Effector memory CD4-positive, alpha-beta T cell (primary cell): ENCODE results near the gene TMEM145.

Experiments
- DNase-seq, 3 donors: peaks; one replicate each; pipeline ENCODE4 v3.0.0-alpha.2; 2020
- H3K27ac ChIP-seq: 2 replicates; pipeline ENCODE4 v1.7.0; 2013; ENCODE audit warnings: mild to moderate bottlenecking, low read length, moderate library complexity; ENCODE audit not compliant: insufficient read depth, poor library complexity, severe bottlenecking
- H3K27me3 ChIP-seq: replicated peaks from 2 replicates; pipeline ENCODE4 v1.7.0; 2013; ENCODE audit warnings: mild to moderate bottlenecking, low read length; ENCODE audit not compliant: insufficient read depth, control insufficient read depth, poor library complexity, severe bottlenecking
- H3K36me3 ChIP-seq: 2 replicates; pipeline ENCODE4 v1.7.0; 2013; ENCODE audit warnings: mild to moderate bottlenecking, low read length, moderate library complexity; ENCODE audit not compliant: control insufficient read depth, insufficient read depth
- H3K4me1 ChIP-seq: 2 replicates; pipeline ENCODE4 v1.7.0; 2013; ENCODE audit warnings: low read length, mild to moderate bottlenecking; ENCODE audit not compliant: control insufficient read depth, insufficient read depth, poor library complexity, severe bottlenecking
- H3K4me3 ChIP-seq: 2 replicates; pipeline ENCODE4 v1.7.0; 2013; ENCODE audit warnings: low read length, low read depth, mild to moderate bottlenecking; ENCODE audit not compliant: insufficient read depth, poor library complexity, severe bottlenecking
- H3K9me3 ChIP-seq: 2 replicates; pipeline ENCODE4 v1.7.0; 2013; ENCODE audit warnings: mild to moderate bottlenecking, low read length, moderate library complexity; ENCODE audit not compliant: control insufficient read depth

Gene TMEM145

GRCh38 chr19:42288881-42289555, 24.1 kb upstream of the TMEM145 start:
- no peaks in the 10 kb centered on the region for H3K9me3 ChIP-seq
- no peak overlapping the region for H3K4me3 ChIP-seq
- H3K27ac ChIP-seq = no peak overlapping the region
- H3K27me3 ChIP-seq = no peaks in the 10 kb centered on the region
- peaks cover 14% of the 10 kb centered on the region for H3K4me1 ChIP-seq
- no peak for DNase-seq
- H3K36me3 ChIP-seq = peaks cover 71% of the 10 kb centered on the region

- Histone ChIP-seq H3K36me3 (peaks cover 77% of the 10 kb centered on the region), H3K27me3 (no peaks in the 10 kb centered on the region), H3K4me1 (peaks cover 14% of the 10 kb centered on the region), H3K27ac (no peak overlapping the region), H3K4me3 (no peak overlapping the region), H3K9me3 (no peaks in the 10 kb centered on the region)
- DNase-seq = no peak
Measured at GRCh38 chr19:42289556-42290041, 23.5 kb upstream of the TMEM145 start.

- H3K4me3 ChIP-seq = no peak overlapping the region
- peaks cover 79% of the 10 kb centered on the region for H3K36me3 ChIP-seq
- no peak for DNase-seq
Measured at GRCh38 chr19:42290136-42290522, 23.0 kb upstream of the TMEM145 start.

GRCh38 chr19:42290523-42291434, 22.3 kb upstream of the TMEM145 start:
- Histone ChIP-seq H3K36me3 (peaks cover 79% of the 10 kb centered on the region), H3K4me3 (no peak overlapping the region), H3K4me1 (peaks cover 5% of the 10 kb centered on the region), H3K27ac (no peak overlapping the region), H3K9me3 (no peaks in the 10 kb centered on the region), H3K27me3 (no peaks in the 10 kb centered on the region)
- peak; percentile 43 to 53 (median 48) for DNase-seq

More at GRCh38 chr19:42290136-42290522, 23.0 kb upstream of the TMEM145 start:
- Histone ChIP-seq H3K9me3 (no peaks in the 10 kb centered on the region), H3K27ac (no peak overlapping the region), H3K4me1 (peaks cover 10% of the 10 kb centered on the region), H3K27me3 (no peaks in the 10 kb centered on the region)

- H3K27ac ChIP-seq = no peak overlapping the region
- H3K4me1 ChIP-seq = peaks cover 5% of the 10 kb centered on the region
- no peaks in the 10 kb centered on the region for H3K9me3 ChIP-seq
- no peak for DNase-seq
- H3K4me3 ChIP-seq = no peak overlapping the region
- no peaks in the 10 kb centered on the region for H3K27me3 ChIP-seq
- H3K36me3 ChIP-seq = peaks cover 79% of the 10 kb centered on the region
Measured at GRCh38 chr19:42291435-42291810, 21.7 kb upstream of the TMEM145 start.

- Histone ChIP-seq H3K36me3 (peaks cover 71% of the 10 kb centered on the region), H3K27ac (no peak overlapping the region), H3K9me3 (no peaks in the 10 kb centered on the region), H3K4me1 (peaks cover 5% of the 10 kb centered on the region), H3K4me3 (no peak overlapping the region), H3K27me3 (no peaks in the 10 kb centered on the region)
- no peak for DNase-seq
Measured at GRCh38 chr19:42292042-42292960, 20.8 kb upstream of the TMEM145 start.

GRCh38 chr19:42292963-42293362, 20.1 kb upstream of the TMEM145 start:
- H3K9me3 ChIP-seq = no peaks in the 10 kb centered on the region
- peaks cover 5% of the 10 kb centered on the region for H3K4me1 ChIP-seq
- DNase-seq = no peak
- no peaks in the 10 kb centered on the region for H3K27me3 ChIP-seq
- H3K4me3 ChIP-seq = no peak overlapping the region
- H3K27ac ChIP-seq = no peak overlapping the region
- peaks cover 64% of the 10 kb centered on the region for H3K36me3 ChIP-seq

GRCh38 chr19:42293540-42293939, 19.6 kb upstream of the TMEM145 start:
- H3K27ac ChIP-seq = no peak overlapping the region
- H3K36me3 ChIP-seq = peaks cover 58% of the 10 kb centered on the region
- no peak for DNase-seq
- H3K4me1 ChIP-seq = peaks cover 5% of the 10 kb centered on the region
- no peak overlapping the region for H3K4me3 ChIP-seq
- H3K27me3 ChIP-seq = no peaks in the 10 kb centered on the region
- H3K9me3 ChIP-seq = no peaks in the 10 kb centered on the region

GRCh38 chr19:42293948-42294347, 19.2 kb upstream of the TMEM145 start:
- no peaks in the 10 kb centered on the region for H3K27me3 ChIP-seq
- H3K4me3 ChIP-seq = no peak overlapping the region
- DNase-seq = no peak
- no peaks in the 10 kb centered on the region for H3K9me3 ChIP-seq
- no peak overlapping the region for H3K27ac ChIP-seq
- H3K4me1 ChIP-seq = peaks cover 5% of the 10 kb centered on the region
- peaks cover 54% of the 10 kb centered on the region for H3K36me3 ChIP-seq
